ENCODE results near the gene FRMD4A.
"Not testable (repeated sequence)": the region's sequence is repeated elsewhere in the genome, so short reads cannot be mapped to it uniquely, and the experiment has no call there.

FRMD4A gene

DNA sequence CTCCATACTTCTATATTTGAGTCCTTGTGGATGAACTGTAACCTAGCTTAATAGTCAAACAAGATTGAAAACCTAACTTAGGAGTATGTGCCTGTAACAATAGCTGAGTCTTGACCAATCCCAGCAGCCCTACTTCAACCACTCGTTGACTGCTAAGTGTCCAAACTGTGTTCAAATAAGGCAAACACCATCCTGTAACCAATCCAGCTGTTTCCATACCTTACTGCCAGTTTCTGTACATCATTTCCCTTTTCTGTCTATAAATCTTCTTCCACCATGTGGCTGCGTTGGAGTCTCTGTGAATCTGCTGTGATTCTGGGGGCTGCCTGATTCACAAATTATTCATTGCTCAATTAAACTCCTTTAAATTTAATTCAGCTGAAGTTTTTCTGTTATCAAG, 195.5 kb downstream of the FRMD4A start:
- DNase-seq: not testable (repeated sequence)

DNA sequence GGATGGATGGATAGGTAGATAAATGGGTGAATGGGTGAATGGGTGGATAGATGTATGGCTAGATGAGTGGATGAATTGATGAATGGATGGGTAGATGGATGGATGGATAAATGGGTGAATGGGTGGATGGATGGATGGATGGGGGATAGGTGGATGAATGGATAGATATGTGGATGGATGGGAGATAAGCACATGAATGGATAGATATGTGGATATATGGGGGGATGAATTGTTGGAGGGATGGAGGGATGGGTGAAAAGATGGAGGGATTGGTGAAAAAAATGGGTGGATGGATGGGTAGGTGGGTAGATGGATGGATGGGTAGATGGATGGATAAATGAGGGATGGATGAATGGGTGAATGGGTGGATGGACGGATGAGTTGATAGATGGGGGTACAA, 196.4 kb downstream of the FRMD4A start:
- DNase-seq: no peak

DNA sequence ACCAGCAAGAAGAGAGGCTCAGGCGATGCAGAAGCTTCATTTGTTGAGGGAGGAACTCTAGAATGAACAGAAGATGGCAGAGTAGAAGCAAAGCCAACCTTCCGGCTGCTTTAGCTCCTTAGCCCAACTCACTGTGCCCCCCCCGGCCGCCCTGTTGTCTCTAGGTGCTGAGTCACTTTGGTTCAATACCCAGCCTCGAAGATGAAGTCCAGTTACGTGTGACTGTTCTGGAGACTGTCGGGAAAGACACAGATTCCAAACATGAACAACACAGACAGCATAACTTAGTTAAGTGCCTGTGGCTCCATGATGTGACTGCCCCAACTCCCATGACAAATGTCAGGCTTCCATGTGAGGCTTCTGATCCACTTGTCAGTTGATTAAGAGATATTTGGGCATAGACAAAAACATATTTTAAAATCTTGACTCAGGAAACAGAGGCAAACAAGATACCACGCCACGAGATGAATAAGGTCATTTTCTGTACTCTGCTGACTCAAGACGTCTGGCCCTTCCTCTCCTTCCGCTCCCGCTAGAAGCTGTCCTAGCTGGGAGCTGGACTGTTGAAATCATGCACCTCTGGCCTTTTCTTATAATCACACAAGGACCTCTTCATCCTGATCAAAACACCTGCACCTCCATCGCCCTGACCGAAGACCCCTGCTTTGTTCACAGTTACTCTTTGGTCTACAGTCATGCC, 199.3 kb downstream of the FRMD4A start:
- DNase-seq: no peak

DNA sequence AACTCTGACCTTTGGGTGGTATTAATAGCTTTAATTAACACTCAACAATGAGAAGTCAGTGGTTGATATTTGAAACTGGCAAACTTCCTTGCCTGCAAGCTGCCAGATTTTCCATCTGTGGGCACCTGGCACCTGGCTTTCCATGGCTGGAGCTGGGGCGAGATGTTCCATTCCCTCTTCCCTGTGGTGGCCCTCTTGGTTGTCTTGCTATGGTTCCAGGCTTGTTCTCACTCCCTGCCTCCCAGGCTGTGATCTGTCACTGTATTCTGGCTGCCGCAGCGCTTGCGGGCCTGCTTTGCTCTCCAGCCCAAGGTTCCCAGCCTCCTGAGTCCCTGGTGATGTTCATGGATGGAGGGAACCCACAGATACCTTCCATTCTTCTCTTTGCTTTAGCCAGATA, 201.0 kb downstream of the FRMD4A start:
- DNase-seq: no peak

DNA sequence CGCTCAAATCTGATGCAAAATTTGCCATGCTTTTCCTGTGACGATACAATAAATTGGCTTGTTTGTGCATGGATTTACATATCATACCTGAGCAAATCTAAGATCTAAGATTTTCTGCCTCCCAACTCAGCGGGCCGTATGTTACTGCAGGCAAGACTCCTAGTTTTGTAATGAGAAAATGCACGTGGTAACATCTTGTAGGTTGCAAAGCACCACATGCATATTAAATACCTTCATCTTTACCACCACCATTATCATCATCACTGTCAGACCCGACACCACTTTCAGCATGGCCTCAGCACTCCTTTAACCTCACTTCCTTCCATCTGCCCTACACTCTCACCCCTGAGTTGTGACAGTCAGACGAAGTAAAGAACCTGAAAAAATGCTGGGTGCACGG, 202.2 kb downstream of the FRMD4A start:
- DNase-seq: no peak

DNA sequence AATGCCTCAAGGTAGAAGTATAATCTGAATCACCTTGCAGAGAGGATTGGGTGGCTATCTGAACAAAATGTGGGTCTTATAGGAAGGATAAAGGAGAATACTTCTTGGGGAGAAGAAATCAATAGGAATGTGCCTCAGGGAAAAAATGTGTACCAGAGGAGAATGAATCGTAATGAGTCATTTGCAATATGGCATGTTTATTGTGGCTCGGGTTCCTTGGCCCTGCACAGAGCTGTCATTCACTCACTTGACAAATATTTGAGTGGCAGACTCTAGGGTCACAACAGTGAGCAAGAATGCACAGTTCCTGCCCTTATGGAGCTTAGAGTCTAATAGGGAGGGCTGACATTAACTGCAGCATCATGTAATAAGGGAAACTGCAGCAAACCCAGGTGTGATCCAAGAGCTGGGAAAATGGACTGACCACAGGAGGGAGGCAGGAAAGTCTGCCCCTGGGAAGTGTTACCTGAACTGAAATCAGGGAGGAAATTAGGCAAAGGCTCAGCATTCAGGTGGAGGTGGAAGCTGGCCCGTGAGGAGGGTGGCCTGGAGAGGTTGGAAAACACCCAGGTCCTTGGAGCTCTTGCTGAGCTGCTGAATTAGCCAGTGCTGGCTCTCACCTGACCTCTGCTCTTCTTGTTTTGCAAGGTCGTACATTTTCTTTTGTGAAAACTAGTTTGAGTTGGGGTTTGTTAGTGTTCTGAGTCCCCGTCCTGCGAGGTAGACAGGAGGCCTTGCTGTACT, 203.9 kb downstream of the FRMD4A start:
- DNase-seq: no peak

DNA sequence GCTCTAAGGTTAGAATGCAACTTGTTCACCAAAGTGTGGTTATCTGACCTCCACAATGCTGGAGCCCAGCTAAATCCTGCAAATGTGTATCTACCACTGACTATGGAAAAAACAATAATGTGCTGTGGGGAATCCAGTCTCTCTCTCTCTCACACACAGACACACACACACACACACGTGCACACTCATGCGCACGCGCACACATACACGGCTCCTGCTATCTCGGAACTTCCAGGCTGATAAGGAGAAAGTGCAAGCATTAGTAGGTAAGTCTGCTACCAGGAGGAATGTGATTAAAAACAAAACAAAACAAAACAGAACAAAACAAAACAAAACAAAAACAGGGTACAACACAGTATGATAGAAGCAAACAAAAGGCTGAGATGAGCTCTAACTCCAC, 205.2 kb downstream of the FRMD4A start:
- DNase-seq: no peak

DNA sequence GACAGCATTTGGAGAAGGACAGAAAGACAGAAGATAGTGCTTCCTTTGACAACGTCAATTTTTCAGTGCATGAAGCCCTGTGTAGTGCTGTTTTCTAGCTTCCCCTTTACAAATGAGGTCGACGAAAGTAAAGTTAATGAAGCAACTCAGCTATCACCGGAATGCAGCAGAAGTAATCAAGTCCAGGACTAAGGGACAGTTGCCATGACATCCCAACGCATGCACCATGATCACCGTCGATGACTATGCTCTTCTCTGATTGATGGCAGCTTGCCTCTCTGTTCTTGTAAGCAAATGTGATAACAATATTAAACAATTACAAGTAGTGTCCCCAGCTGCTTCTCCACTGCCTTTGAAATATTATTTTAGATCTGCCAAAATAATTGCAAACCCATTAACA, 205.8 kb downstream of the FRMD4A start:
- DNase-seq: no peak

DNA sequence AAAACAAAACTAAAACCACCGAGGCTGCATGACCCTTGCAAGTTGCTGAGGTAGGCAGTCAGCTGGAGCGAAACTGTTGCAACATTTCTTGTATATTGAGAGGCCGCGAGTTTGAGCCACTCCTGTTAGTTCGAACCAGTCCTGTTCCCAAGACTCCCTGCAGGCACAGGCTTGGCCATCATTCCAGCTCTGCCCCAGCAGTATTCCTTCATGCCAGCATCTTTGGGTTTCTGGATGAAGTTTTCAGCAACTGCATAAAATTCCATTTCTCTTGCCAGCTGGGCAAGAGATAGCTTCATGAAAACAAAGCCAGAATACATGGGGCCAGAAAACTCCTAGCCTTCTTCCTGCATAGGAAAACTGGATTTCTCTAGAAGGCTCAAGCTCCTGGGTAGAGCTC, 207.6 kb downstream of the FRMD4A start:
- no peak for DNase-seq

DNA sequence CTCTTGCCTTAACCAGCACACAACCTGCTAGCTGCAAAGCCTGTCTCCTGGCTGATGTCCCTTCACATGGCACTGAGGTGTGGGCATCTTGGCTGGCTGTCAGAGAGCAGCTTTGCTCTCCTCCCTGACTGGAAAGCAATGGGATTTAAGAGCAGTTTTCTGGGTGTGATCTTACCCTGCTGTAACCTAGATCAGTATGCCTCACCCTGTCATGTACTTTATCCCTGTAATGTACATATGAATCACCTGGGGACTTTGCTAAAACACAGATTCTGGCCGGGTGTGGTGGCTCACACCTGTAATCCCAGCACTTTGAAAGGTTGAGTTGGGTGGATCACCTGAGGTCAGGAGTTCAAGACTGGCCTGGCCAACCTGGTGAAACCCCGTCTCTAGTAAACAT, 209.9 kb downstream of the FRMD4A start:
- DNase-seq: no peak

DNA sequence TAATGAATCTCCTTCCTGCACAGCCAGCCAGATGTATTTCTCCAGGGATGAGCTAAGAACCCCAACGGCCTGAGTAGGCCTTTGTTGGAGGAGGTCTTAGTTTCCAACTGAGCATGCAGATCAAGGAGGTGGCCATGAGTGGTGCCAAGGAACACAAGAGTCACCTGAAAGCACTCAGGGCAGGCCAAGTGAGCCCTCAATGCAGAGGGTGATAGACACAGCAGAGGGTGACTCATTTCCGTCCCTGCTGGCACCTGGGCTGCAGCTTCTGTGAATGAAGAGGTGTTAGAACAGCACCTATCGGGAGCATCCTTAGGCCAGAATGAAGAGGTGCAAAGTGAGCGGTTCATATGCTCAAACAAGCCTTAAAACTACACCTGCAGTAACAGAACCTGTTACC, 211.8 kb downstream of the FRMD4A start:
- DNase-seq: no peak

DNA sequence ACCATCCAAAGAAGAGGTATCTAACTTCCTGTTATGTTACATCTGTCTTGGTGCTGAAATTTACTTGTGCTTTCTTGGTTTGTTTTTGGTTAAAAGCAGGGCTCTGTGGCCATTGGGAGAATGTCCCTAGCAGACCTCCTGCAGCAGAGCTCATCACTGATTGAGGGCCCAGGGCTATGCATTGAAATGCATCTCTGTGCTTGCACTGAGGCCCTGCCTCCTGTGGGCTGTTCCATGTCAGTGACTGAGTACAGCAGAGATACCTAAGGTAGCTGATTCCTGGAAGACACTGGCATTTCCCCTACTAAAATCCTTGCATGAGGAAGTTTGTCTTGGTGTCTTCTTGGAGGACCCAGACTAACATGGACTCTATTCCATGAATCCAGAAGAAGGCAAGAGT, 213.9 kb downstream of the FRMD4A start:
- no peak for DNase-seq

DNA sequence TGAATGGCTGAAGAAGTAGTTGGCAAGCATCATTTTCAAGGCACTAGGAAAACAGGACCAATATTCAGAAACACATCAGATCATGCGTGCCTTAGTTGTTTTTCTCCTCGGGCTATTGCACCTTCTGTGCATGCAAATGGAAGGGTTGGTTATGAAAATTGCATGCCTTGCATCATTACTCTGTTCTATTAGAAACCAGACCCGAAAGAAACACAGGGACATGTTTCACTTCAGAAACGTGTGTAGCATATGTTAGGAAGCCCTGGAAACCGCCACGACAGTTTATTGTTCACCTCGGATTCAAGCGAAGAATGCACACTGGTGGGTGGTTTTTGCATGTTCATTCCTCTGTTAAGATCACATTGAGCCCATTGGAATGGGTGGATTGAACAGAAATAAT, 214.7 kb downstream of the FRMD4A start:
- DNase-seq: no peak

DNA sequence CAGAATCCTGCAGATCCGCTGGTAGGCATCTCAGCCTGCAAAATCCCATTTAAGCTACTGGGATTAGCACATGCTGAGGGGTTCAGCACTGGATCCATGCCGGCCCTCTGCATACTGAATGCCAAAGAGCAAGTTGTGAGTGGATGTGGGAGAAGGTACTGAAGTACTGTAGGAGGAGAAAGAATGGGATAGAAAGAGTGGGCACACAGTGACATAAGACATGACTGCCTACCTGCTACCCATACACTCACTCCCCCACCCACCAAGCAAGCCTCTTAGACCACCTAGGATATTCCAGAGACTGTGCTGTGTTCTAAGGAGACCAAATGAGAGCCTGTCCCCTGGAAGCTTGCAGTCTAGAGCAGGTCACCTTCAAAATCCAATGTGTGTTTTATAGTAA, 215.9 kb downstream of the FRMD4A start:
- DNase-seq: no peak

DNA sequence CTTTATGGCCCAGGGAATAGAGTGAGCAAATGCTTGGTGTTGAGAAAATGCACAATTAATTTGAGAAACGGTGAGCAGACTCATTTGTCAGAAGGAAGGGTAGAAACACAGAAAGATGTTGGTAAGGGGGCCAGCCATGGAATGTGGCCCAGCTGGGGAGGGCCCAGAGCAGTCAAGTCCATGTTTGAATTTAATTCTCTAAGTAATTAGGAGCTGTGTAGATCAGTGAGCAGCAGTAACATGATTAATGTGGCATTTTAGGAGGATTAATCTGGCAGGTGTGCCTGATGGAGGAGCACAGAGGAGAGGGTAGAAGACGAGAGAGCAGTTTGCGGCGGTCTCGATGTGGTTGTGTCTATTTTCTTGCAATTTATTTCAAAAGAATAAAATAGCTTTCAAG, 218.7 kb downstream of the FRMD4A start:
- DNase-seq: no peak

DNA sequence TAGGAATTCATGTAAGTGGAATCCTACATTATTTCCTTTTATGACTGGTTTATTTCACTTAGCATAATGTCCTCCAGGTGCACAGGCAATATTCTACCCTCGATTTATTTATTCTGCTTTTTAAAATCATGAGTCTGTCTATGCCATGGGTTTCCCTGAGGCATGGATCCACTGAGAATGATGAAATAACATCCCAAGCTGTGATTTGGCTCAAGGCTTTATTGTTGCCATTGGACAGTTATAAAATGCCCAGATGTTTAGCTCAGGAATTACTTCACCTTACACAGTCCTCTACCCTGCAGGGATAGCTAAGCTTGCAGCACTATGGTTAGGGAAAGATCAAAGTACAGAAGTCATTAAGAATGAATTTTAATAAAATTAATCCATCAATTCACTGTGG, 219.5 kb downstream of the FRMD4A start:
- no peak for DNase-seq

DNA sequence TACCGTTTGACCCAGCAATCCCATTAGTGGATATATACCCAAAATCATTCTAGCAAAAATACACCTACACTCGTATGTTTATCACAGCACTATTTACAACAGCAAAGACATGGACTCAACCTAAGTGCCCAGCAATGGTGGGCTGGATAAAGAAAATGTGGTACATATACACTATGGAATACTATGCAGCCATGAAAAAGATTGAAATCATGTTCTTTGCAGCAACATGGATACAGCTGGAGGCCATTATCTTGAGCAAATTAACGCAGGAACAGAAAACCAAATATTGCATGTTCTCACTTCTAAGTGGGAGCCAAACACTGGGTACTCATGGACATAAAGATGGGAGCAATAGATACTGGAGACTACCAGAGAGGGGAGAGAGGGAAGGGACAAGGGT, 223.9 kb downstream of the FRMD4A start:
- DNase-seq: no peak

DNA sequence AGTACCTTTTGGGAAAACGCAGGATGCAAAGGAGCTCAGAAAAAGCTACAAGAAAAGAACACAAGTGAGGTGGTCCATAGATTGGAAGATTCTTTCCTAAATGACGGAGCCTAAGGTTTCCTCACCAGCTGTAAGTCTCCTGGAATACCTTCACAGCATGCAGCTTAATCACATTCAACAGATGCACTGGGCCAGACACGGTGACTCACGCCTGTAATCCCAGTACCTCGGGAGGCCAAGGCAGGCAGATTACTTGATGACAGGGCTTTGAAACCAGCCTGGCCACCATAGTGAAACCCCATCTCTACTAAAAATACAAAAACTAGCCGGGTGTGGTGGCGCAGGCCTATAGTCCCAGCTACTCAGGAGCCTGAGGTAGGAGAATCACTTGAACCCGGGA, 228.7 kb downstream of the FRMD4A start:
- no peak for DNase-seq

DNA sequence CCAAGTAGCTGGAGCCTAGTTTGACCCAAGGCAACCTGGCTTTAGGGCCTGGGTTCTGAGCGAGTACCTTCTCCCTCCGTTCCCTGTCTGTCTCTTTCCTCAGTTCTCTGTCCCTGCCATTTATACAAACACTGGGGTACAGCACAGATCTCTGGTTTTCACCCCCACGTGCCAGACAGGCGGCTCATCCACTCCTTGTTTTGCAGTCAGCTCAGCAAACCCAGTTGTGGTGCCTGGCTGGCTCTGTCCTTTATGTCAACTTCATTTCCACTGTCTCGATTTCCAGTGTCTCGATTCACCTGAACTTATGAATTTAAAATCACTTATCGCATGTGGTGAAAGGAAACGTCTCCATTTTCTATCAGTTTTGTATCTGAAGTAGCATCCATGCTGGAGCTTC, 230.8 kb downstream of the FRMD4A start:
- no peak for DNase-seq

DNA sequence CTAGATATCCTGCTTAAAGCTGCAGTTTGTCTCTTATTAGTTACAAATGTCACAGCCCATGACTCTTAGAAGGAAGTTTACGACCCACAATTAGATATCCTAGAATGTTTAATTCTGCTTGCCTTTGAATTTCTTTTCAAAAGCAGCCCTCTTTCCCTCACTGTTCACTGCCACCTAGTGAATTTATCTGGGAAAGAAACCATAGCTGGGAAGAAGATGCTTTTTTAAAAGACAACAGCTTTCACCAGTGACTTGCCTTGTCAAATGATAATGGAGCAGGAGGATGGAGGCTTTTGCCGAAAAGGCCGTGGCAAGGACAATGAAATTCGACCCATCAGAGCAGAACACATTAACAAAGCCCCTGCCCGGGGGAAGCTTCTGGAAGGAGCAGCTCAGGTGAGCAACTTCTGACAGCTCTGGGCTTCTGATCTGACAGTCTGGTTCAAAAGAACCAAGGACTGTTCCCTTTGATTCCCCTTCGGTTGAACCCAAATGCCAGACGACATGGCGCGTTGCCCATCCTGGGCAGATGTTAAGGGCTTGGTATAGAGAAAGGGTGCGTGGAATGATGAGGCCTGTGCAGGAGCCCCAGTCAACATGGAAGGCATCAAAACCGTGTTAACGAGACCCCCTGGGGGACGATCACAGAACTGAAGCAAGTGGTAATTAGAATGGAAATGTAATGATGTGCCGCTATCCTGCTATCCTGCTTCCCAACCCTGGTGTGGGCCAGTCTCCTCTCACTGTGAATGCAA, 236.8 kb downstream of the FRMD4A start:
- DNase-seq: peak; percentile 11

DNA sequence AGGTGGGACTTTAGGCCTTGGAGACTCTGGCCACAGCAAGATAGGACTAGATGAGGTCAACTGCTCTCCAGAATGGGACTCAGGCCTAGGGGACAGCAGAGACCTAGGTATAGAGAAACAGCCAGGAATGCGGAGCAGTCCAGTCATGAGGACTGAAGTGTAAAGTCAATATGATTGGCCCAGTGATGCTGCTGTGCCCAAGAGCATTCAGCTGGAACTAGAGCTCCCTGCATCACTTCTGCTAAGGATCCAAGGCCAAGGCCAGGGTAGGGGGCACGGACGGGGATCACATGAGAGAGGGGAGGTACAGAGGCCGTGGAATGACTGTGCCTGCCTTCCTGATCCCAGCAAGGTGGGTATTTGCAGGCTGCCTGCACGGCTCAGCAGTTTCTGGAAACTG, 237.9 kb downstream of the FRMD4A start:
- DNase-seq: no peak

DNA sequence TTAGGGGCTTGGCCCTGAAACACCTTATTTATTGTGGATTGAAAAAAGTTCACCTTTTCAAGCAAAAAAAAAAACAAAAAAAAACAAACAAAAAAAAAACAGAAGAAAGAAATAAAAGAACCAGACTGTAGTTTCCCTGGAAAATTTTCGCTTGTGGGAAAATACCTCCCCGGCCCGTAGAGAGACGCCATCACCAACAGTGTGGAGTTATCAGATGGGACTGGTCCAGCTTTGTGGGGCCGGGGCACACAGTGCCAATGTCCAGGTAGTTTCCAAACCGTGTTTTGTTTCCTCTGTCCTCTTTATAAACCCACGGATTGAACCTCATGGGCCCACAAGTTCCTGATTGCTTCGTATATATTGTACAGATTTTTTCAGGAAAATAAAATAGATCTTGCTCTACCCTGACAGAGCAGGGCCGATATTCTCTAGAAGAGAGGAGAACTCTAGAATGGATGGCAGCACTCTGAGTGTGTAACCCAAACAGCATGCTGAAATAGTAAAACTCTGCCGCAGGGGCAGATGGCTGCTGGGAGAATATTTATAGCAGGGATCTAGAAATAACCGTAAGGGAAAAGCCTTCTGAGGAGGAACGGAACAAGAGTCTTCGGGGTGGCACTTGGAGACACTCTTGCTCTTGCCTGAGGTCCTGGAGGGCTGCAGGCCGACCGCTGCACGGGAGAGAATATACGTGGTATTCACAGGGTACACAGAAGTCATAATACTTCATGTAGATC, 241.0 kb downstream of the FRMD4A start:
- no peak for DNase-seq

DNA sequence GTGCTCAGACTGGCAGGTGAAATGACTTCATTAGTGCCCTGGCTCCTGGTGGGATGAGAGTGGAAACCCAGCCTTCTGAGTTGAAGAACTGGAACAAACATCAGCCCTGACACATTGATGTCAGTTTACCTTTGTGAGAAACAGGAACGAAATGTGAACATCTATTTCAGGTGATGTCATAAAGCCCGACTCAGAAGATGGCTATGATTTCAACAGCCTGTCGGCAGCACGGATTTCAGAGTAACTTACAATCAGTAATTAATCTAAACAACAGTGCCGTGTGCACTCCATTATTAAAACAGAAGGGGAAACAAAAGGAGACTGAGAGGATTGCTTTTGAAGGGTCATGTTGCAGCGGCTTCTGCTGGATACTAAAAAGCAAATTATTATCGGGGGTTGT, 243.2 kb downstream of the FRMD4A start:
- DNase-seq: no peak

Data from DMS 273 treated with DMSO at 0.1 percent for 48 hours (cell line).